GM18907 (cell line): ENCODE measurements around the gene CRAT.

ENCODE experiments used
- ATAC-seq: cut with Tn5 transposase; IDR thresholded peaks from one replicate; pipeline ENCODE4 v1.9.1; 2021; ENCODE audit warnings: mild to moderate bottlenecking, moderate library complexity; ENCODE audit not compliant: unreplicated experiment

The CRAT gene

GRCh38 chr9:129068110-129068509 lies 42.5 kb downstream of the CRAT start:
- ATAC-seq: no peak

- ATAC-seq: no peak
Observed at GRCh38 chr9:129064499-129064908, 46.1 kb downstream of the CRAT start.

DNA sequence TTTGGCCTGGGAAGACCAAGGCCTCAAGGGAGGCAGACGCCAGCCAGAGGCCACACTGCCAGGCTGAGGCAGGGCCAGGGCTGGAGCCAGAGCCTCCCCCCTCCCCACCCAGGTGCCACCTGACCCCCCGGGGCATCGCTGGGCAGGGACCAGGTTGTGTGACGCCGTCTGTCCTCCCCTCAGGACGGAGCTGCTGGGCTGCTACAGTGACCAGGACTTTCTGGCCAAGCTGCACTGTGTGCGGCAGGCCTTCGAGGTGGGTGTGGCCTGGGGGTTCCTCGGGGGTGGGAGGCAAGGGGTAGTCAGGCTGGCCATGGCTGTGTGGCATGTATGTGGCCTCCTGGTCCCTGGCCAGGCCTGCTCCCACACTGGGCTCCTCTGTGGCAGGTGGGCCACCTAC lies 47.5 kb downstream of the CRAT start:
- no peak for ATAC-seq

GRCh38 chr9:129060991-129061390 lies 49.6 kb downstream of the CRAT start:
- ATAC-seq: no peak

DNA sequence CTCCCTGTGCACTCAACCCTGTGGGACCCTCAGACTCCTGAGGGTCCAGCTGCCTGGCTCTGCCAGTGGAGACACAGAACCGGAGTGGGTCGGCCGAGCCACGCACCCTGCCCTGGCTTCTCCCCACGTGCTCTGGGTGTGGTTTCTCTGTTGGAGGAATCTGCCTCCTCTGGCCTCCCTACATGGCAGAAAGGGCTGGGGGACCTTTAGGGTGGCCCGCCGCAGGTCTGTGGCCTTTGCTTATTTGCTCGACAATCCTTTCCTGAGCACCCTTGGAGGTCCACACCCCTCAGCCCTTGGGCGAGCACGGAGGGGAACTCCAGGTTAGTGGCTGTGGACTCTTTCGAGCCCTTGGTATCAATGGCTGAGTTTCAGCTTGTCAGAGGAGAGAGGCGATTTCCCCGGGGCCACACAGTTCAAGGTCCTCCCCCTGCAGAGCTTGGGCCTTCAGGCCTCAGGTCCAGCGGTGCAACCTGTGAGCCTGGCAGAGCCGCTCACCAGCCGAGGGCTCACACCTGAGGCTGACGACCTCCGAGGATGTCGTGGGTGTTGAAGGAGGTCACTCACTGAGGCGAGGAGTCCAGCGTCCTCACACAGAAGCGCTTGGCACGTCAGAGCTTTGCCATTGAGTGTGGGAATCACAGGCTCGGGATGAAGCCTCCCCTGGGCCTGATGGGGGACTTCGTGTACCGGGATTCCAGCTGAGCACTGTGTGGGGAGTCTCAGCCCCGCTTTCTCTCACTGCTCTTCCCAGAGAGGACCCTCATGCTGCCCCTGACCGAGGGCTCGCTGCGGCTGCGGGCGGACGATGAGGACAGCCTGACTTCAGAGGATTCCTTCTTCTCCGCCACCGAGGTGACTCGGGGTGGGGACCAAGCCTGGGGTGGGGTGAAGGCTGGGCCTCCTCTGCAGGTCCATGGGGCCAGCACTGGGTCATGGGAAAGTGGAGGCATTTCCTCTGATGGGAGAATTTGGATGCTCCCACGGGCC lies 50.5 kb downstream of the CRAT start:
- no peak for ATAC-seq

GRCh38 chr9:129058965-129059795 lies 51.4 kb downstream of the CRAT start:
- no peak for ATAC-seq

GRCh38 chr9:129054163-129054851 lies 56.3 kb downstream of the CRAT start:
- no peak for ATAC-seq

GRCh38 chr9:129053020-129053419 lies 57.6 kb downstream of the CRAT start:
- ATAC-seq: no peak

DNA sequence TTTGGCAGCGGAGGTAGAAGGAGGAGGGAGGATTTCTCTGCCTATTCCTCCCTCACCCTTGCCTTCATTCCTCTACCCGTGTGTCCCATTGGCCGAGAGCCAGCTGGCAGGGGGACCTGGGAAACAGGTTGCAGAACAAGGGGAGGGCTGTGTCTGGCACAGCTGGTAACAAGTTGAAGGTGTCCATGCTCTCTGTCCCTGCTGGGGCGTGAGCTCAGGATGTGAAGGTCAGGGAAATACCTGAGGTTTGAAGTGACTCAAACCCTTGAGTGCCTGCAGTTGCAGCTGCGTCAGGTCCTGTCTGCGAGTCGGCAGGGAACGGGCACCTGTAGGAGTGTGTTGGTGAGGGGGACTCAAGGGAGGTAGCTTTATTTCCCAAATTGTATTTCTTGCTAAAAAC lies 58.0 kb downstream of the CRAT start:
- ATAC-seq: no peak
